VCaP (cell line): ENCODE results near the gene PCNX4.

ENCODE experiments used
- H3K27ac ChIP-seq: fragments of 450-650 bp; 2 replicates; pipeline ENCODE4 v1.5.1; 2017
- CTCF ChIP-seq: fragments of 450-650 bp; conservative IDR thresholded peaks from 2 replicates; pipeline ENCODE4 v1.5.1; 2017; ENCODE audit warnings: mild to moderate bottlenecking, moderate library complexity

PCNX4 gene

GRCh38 chr14:60184146-60184904, 92.6 kb downstream of the PCNX4 start:
- peak; percentile 72 for TF ChIP-seq CTCF
- H3K27ac ChIP-seq, result peak overlapping the region; percentile 55

GRCh38 chr14:60184905-60185555, 93.3 kb downstream of the PCNX4 start:
- no peak overlapping the region for H3K27ac ChIP-seq
- TF ChIP-seq CTCF, result no peak

- no peak overlapping the region for H3K27ac ChIP-seq
- peak; percentile 70 for TF ChIP-seq CTCF
These were observed 96.4 kb downstream of the PCNX4 start for GRCh38 chr14:60188115-60188514.

- H3K27ac ChIP-seq, result no peak overlapping the region
These were observed 97.0 kb downstream of the PCNX4 start for GRCh38 chr14:60188696-60189095.

GRCh38 chr14:60189923-60190840, 98.5 kb downstream of the PCNX4 start:
- no peak for TF ChIP-seq CTCF
- no peak overlapping the region for H3K27ac ChIP-seq

More at GRCh38 chr14:60188696-60189095, 97.0 kb downstream of the PCNX4 start:
- TF ChIP-seq CTCF, result no peak

- peak; percentile 35 for TF ChIP-seq CTCF
- peak overlapping the region; percentile 26 for H3K27ac ChIP-seq
These were observed 103.6 kb downstream of the PCNX4 start for GRCh38 chr14:60195179-60195810.
